ENCODE measurements around the gene JAG1.

DNA sequence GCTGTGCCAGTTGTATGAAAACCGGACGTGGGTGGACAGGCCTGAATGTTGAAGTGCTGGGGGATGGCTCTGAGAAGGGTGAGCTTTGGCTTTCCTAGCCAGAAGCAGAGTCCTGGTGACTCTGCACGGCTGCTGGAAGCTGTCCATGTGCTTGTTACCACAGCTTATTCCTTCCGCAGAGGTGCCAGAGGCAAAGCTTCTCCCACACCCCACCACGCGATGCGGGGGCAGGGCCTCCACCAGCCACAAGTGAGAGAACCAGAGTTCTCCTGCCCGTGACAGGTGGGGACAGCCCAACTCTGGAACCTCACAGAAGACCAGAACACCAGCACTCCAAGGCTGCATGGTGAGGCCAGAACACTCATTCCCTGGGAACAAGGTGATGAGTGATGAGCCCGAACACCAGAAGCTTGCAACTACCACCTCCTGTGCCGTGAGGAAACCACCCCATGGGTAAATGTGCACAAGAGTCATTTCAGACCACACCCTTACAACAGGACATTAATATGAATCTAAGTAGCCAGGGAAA is 36.7 kb downstream of the JAG1 start:
- TF ChIP-seq ZNF584 (CRISPR knock-in tag; IDR thresholded peaks at IDR 0.05; ENCODE audit: low read depth) = no peak
- TF ChIP-seq, protein P1, sequence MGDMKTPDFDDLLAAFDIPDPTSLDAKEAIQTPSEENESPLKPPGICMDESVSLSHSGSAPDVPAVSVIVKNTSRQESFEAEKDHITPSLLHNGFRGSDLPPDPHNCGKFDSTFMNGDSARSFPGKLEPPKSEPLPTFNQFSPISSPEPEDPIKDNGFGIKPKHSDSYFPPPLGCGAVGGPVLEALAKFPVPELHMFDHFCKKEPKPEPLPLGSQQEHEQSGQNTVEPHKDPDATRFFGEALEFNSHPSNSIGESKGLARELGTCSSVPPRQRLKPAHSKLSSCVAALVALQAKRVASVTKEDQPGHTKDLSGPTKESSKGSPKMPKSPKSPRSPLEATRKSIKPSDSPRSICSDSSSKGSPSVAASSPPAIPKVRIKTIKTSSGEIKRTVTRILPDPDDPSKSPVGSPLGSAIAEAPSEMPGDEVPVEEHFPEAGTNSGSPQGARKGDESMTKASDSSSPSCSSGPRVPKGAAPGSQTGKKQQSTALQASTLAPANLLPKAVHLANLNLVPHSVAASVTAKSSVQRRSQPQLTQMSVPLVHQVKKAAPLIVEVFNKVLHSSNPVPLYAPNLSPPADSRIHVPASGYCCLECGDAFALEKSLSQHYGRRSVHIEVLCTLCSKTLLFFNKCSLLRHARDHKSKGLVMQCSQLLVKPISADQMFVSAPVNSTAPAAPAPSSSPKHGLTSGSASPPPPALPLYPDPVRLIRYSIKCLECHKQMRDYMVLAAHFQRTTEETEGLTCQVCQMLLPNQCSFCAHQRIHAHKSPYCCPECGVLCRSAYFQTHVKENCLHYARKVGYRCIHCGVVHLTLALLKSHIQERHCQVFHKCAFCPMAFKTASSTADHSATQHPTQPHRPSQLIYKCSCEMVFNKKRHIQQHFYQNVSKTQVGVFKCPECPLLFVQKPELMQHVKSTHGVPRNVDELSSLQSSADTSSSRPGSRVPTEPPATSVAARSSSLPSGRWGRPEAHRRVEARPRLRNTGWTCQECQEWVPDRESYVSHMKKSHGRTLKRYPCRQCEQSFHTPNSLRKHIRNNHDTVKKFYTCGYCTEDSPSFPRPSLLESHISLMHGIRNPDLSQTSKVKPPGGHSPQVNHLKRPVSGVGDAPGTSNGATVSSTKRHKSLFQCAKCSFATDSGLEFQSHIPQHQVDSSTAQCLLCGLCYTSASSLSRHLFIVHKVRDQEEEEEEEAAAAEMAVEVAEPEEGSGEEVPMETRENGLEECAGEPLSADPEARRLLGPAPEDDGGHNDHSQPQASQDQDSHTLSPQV (IDR thresholded peaks at IDR 0.05) = no peak
- TF ChIP-seq IRF2 (CRISPR knock-in tag; IDR thresholded peaks at IDR 0.05) = no peak
- no peak for TF ChIP-seq ZFX (CRISPR knock-in tag; IDR thresholded peaks at IDR 0.05)
- TF ChIP-seq RBM39 (optimal IDR thresholded peaks at IDR 0.05; ENCODE audit: low read depth, low read length) = no peak
- no peak for TF ChIP-seq HNRNPL (IDR thresholded peaks at IDR 0.05; ENCODE audit: low read depth, low read length)
- TF ChIP-seq ZBTB7A (IDR thresholded peaks at IDR 0.05; ENCODE audit: borderline replicate concordance, control insufficient read depth, low read depth, low read length) = no peak
- TF ChIP-seq GTF2F1 (IDR thresholded peaks at IDR 0.05; ENCODE audit: low read depth, low read length) = no peak
- no peak for TF ChIP-seq NRF1 (conservative IDR thresholded peaks at IDR 0.05 in 1 of 2, IDR thresholded peaks at IDR 0.05 in 1 of 2)
- TF ChIP-seq, protein P2, sequence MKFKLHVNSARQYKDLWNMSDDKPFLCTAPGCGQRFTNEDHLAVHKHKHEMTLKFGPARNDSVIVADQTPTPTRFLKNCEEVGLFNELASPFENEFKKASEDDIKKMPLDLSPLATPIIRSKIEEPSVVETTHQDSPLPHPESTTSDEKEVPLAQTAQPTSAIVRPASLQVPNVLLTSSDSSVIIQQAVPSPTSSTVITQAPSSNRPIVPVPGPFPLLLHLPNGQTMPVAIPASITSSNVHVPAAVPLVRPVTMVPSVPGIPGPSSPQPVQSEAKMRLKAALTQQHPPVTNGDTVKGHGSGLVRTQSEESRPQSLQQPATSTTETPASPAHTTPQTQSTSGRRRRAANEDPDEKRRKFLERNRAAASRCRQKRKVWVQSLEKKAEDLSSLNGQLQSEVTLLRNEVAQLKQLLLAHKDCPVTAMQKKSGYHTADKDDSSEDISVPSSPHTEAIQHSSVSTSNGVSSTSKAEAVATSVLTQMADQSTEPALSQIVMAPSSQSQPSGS (CRISPR knock-in tag; IDR thresholded peaks at IDR 0.05) = no peak

Measured in K562 (cell line).